ENCODE results near the gene HIPK4. TPM values are rescaled to one million over a fixed set of nuclear protein-coding genes. Genes with fewer than 3 reads are reported as not detected.

HIPK4 gene
- total and polyA plus RNA-seq, 10 donors, result 0.08 to 0.19 TPM; not detected in 8

GRCh38 chr19:40355975-40356680 is 33.9 kb downstream of the HIPK4 start:
- H3K9me3 ChIP-seq, result no peaks in the 10 kb centered on the region
- TF ChIP-seq POLR2AphosphoS5 (IDR thresholded peaks at IDR 0.05), result no peak
- no peak for TF ChIP-seq POLR2A (IDR thresholded peaks at IDR 0.05)
- no peak for TF ChIP-seq CTCF (IDR thresholded peaks at IDR 0.05 in 8 of 11, conservative IDR thresholded peaks at IDR 0.05 in 3 of 11)
- WGBS, 5 donors, result 74 to 82% (median 80%) methylated on average over 9 of the region's 9 CpGs
- DNase-seq, result peak; percentile 21
- intact Hi-C loops (cut with DNase I; ENCODE audit: low total_unique reads), result no loop called here
- H3K27ac ChIP-seq, result peak overlapping the region in 2 of 8 donors; percentile 66 to 71
- H3K27me3 ChIP-seq (replicated peaks in 1 of 7), result no peaks in the 10 kb centered on the region
- peaks cover 0 to 56% (median 30%) of the 10 kb centered on the region in 6 donors for H3K4me1 ChIP-seq
- peaks cover 0 to 29% (median 0%) of the 10 kb centered on the region in 6 donors for H3K36me3 ChIP-seq
- no peak overlapping the region for H3K4me3 ChIP-seq

DNA sequence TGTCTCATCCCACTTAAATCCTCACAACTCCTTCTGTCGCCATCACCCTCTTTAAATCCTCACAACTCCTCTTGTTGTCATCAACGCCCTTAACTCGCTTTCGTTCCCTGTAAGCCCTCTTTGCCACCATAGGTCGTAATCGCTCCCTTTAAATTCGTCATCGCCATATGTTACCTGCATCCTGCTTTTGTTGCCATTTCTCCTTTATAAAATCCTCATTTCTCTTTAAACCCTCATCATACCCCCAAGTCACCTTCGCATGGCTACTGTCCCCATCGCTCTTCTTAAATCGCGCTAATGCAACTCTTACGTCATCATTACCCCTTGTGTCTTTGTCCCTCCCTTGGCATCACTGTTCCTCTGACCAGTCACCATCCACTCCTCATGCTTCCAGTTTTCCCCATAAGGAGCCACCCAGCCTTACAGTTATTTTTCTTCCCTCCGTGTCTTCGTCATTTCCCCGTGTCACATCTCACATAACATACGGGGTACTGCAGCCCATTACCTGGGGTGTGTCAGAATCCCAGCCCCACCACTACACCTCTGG is 40.9 kb downstream of the HIPK4 start:
- Histone ChIP-seq H3K36me3 (peaks cover 0 to 18% (median 0%) of the 10 kb centered on the region in 6 donors), H3K4me1 (peaks cover 7 to 44% (median 30%) of the 10 kb centered on the region in 6 donors), H3K27me3 (replicated peaks in 1 of 7) (no peaks in the 10 kb centered on the region), H3K27ac (peak overlapping the region; percentile 59 to 89 (median 84)), H3K4me3 (peak overlapping the region; percentile 67 to 81 (median 72)), H3K9me3 (no peaks in the 10 kb centered on the region)
- no peak for DNase-seq
- 13 to 19% (median 17%) methylated on average over 17 of the region's 17 CpGs for WGBS, 5 donors
- intact Hi-C loops (cut with DNase I; ENCODE audit: low total_unique reads), result no loop called here
- TF ChIP-seq CTCF (IDR thresholded peaks at IDR 0.05 in 8 of 11, conservative IDR thresholded peaks at IDR 0.05 in 3 of 11), result no peak
- no peak for TF ChIP-seq POLR2AphosphoS5 (IDR thresholded peaks at IDR 0.05)
- TF ChIP-seq POLR2A (IDR thresholded peaks at IDR 0.05), result no peak

DNA sequence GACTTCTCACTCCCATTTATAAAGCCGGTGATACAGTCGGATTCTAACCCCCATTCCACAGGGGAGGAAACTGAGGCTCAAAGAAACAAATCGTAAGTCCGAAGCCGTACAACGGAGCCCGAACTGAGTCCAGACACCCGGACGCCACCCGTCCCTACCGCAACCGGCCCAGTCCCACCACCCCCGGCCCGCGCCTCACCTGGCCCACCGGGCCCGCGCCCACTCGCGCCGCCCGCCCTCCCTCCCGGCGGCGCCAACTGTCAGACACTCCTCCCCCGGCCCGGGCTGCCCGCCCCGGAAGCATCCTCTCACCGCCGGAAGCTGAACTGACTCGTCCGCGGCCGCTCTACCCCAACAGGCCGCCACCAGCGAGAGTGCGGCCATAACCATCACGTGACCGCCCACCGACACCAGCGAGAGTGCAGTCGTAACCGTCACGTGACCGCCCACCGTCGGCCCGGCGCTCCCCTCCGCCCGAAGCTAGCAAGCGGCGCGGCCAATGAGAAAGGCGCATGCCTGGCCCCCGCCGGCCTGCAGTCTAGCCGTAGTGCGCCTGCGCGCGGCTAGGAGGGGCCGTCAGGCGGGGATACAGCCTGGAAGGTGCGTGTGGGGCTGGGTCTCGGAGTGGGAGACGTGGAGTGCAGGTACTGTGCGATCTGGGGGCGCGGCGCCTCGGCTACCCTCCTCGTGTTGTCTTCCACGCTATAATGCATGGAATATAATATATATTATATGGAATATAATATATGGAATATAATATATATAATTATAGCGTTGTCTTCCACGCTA is 41.7 kb downstream of the HIPK4 start, which contains the start of the genes C19orf47 and PLD3:
Gene C19orf47, minus strand, starts transcription at position 273 of the 789 bp plus-strand sequence. CDS start 6,540 bp downstream, outside the sequence.
Gene PLD3, plus strand, starts transcription at position 571 of the 789 bp plus-strand sequence. CDS start 17,789 bp downstream, outside the sequence.
- Histone ChIP-seq H3K4me1 (peaks cover 7 to 47% (median 30%) of the 10 kb centered on the region in 6 donors), H3K4me3 (peak within 1 kb of the TSS; percentile 67 to 81 (median 72)), H3K27ac (peak within 1 kb of the TSS; percentile 73 to 89 (median 84)), H3K27me3 (replicated peaks in 1 of 7) (no peaks in the 10 kb centered on the region), H3K9me3 (no peaks in the 10 kb centered on the region), H3K36me3 (peaks cover 0 to 12% (median 0%) of the 10 kb centered on the region in 6 donors)
- TF ChIP-seq CTCF (IDR thresholded peaks at IDR 0.05 in 8 of 11, conservative IDR thresholded peaks at IDR 0.05 in 3 of 11) (peak in 6 of 11 experiments; percentile 17 to 63 (median 44)), POLR2A (IDR thresholded peaks at IDR 0.05) (peak; percentile 53 to 86 (median 68)), POLR2AphosphoS5 (IDR thresholded peaks at IDR 0.05) (peak; percentile 98 to 99 (median 99))
- DNase-seq, result peak; percentile 100
- 0 to 1% (median 1%) methylated on average over 27 to 77 of the region's 77 CpGs for WGBS, 5 donors
- intact Hi-C loops (cut with DNase I; ENCODE audit: low total_unique reads), result no loop called here

All from spleen (tissue), 11 donors.